DMS153 treated with DMSO at 0.1 percent for 48 hours (cell line): ENCODE data around the gene DAPL1.

ENCODE experiments used
- DNase-seq: peaks from one replicate; lab custom pipeline; 2025; ENCODE audit not compliant: unreplicated experiment; lab: John Stamatoyannopoulos, UW

DAPL1 gene

DNA sequence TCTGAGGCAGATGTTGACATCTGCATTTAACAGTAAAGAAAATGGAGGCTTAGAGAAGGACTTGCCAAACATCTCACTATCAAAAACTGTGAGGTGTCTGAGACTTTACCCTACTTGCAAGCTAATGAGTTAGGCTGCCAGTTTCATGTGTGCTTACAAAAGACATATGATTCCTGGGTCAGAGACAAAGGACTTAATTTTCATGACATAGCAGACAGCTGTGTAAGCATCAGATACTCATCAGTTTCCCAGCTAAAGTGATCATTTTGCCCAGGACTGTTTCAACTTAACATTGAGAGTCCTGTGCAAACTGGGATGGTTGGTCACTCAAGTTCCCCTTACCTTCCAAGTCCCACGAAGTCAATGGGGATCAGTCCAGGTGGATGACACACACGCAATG is 18.9 kb upstream of the DAPL1 start:
- peak; percentile 27 for DNase-seq

DNA sequence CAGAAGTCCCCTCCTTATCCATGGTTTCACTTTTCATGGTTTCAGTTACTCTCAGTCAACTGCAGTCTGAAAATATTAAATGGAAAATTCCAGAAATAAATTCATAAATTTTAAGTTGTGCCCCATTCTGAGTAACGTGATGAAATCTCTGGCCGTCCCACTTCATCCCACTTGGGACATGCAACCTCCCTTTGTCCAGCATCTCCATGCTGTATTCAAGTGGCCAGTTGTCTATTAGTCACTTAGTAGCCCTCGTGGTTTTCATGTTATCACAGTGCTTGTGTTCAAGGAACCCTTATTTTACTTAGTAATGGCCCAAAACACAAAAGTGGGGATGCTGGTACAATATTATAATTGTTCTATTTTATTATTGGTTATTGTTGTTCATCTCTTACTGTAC is 18.0 kb upstream of the DAPL1 start:
- no peak for DNase-seq

DNA sequence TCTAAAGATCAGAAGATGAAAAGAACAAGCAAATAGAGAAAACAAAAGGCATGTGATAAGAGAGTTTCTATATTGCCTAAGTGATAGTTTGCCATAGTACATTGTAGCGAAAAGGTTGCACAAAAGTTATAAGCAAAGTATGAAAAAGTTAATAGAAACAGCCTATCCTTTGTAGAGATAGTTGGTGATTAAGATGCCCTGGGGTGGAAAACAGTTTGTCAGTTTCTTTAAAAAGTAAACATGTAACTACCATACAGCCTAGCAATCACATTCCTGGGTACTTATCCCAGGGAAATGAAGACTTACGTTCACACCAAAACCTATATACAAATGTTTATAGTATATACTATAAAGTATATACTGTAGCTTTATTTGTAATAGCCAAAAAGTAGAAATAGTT is 16.9 kb upstream of the DAPL1 start:
- DNase-seq: no peak

DNA sequence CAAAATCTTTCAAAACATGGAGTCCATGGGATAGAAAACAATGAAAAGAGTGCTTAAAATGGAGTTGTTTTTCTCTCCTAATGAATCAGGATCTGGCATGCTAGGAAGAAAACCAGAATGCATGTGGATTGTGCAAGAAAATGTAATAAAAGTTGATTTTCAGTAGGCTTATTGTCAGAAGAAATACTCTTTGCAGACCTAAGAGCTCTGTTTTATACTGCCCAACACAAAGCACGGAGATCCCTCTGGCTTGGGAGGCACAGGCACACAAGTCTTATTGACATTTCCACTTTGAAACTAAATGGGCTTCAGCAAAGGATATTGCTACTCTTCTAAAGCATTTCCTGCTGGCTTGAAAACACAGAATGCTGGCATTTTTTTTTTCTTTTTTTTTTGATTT is 15.5 kb upstream of the DAPL1 start:
- DNase-seq: no peak

DNA sequence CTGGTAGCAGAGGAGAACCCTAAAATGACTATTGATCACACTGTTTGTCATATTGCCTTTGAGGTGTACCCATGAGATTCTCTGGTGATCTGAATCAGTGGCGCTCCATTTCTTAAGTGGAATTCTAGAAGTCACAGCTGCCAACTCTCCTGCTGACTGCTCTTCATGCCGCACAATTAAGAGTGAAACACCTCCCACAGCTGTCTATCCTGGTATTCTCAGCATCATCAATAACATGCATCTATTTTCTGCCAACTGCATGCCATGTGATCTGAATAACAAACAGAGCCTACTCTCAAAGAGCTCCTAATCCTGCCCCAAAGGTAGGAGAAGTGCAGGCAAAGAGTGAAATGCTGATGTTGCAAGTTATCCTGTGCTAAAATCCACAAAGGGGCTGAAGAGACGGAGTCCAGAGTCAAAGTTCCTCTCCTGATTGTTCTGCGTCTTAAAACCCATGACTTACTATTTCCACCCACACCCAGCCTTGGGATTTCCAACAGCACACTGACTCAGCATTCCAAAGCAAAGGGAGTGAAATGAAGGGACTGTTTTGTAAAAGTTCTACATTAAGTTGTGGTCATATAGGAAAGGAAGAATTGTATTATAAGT is 13.7 kb upstream of the DAPL1 start:
- no peak for DNase-seq

DNA sequence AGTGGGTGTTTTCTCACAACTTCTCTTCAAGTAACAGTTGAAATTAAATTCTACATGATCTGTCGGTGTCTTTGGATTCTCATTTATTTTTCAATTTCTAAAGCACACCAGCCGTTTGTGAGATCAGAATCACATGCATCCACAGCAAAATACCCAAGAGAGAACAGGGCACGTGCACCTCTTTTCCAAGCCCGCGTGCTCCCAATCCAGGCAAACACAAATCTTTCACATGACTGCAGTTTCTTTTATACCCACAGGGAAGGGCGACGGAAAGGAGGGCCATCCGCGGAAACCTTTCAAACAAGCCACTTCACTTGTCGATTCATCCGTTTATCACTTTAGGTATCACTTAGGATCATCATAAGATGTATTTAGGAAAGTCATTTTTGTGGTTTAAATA is 13.0 kb upstream of the DAPL1 start:
- DNase-seq: no peak

DNA sequence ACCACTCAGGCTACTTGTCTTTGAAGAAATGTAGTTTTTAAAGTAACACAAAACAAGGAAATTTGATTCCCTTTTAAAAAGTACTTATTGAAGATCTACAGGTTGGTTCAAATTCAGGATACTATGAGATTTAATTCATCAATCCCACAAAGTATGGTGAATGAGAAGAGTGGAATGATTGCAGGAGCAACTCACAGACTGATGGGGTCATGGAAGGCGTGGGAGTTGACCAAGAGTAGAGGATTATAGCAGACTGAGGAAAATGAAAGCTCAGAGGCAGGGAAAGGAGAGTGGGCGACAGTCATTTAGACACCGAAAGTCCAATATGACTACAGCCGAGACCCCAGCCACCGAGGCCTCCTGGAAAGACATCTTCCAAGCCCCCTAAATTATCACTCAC is 12.5 kb upstream of the DAPL1 start:
- no peak for DNase-seq

DNA sequence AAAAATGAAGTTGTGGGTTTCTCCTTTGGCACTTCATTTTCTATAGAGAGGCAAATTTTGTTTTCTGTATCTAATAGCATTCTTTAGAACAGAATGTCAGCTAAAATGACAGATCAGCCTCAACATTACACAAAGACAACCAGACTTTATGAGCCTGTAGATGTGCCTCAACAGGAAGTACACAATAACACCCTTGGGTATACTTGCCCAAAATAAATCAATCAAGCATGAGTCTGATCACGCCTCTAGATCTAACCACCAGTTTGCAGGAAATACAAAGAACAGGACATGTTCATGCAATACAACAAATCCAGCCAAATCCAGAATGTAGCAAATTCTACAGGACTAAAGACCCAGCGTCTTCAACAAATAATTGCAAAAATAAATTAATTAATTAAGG is 11.2 kb upstream of the DAPL1 start:
- no peak for DNase-seq

DNA sequence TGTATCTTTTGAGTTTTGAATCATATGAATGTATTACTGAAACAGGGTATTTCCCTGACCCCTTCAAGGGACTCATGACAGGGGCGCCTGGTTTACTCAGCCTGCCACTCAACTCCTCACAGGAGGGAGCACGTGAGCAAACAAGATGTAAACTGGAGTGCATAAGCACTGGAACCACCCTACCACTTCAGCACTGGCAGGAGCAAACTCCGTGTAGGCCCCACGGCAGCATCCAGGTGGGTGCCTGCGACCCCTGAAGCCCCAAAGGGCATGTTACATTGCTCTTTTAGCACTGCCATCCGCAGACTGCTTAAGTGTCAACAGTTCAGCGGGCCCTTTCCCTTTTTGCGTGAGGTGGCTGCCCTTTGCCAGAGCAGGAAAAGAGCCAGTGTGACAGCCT is 8.2 kb upstream of the DAPL1 start:
- DNase-seq: peak; percentile 58

DNA sequence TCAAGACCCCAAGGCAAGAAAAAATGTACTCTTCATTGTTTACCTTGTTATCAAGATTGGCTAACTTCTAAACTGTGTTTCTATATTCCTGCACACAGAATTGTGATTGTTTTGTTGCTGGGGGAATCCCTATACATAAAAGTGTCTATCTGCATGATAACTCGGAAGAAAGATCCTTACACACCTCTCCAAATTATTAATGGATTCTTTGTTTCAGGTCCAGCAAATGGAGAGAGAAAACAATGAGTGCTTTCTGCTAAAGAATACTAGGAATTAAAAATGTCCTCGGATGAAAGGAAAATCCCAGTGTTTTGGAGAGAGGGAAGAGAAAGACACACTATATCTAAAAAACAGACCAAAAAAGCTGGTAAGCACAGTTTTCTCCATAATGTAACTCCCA is 6.2 kb upstream of the DAPL1 start:
- no peak for DNase-seq

DNA sequence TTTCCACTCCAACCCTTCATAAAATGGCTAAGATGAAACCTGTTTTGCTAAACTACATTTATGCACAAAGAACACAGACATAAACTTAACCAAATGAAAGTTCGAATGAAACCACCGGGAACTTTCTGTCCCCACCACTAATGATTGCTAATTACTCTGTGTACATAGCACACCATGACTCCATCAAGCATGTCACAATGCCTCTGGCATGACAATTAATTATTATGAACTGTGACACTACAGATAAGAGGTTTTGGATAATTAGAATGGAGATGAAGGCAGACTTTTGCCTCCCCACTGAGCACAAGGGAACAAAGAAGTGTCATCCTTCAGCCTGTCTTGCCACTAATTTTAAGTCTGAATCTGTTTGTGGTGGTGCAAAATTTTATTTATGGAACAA is 1.5 kb downstream of the DAPL1 start:
- DNase-seq: no peak

DNA sequence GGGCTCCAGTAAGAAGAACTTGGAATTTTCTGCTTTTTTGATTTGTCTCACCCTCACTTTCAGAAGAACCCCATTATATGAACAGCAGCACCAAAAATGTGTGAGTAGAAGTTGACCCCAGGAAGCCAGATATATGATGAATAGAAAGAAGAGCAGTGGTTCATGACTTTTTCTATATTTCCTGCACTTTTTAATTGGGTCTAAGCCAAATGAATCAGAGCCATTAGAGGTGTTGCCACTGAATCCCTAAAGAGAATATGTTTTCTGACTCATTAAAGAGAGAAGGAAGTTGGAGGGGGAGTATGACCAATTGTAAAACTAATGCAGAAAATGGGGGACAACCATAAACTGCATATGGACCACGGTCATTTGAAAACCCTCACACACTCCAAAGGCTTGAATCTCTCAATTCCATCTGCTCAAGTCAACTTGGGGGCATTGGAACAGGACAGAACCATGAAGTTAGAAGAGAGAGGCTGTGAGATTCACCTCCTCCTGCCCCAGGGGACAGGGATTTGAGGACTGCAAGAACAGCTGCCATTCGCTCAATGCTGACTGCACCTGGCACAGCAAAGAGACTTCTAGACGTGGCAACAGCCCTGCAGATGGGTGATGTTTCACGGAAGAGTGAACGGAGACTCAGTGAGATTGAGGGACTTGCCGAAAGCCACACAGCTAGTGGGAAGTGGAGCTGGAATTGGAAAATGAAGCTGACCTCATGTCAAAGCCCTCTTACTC is 3.0 kb downstream of the DAPL1 start:
- no peak for DNase-seq

DNA sequence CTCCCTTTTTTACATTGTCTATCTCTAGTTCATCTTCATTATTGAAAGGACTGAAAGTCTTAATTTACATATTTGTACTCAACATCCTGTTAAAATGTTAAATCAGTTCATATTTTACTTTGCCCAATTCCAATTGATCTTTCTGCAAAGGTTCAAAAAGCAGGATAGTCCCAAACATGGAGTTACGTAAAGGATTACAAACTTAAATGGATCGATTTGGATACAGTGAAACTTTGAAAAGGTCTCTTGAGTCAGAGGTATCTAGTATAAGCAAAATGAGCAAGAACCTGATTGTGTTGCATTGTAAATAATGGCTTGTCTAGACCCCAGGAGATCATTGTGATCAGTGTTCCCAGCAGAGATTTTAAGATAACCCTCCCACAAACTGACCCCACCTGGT is 4.1 kb downstream of the DAPL1 start:
- no peak for DNase-seq

DNA sequence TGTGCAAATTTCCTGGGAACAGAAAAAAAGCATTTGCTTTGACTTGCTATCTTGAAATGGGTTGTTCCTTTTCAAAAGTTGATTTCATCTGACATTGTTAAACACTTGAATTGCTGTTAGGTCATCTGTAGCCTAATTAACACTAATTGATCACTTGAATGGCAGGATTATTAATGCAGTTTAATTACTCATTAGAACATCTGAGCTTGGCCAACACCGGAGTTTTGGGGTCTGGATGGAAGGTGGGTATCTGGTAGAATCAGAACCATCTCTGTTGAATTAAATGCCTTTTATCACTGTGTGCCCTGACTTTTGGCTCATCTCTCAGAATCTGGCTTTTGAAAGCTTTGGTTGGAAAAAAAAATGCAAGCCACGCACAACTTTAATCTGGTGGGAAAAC is 8.4 kb downstream of the DAPL1 start:
- no peak for DNase-seq

DNA sequence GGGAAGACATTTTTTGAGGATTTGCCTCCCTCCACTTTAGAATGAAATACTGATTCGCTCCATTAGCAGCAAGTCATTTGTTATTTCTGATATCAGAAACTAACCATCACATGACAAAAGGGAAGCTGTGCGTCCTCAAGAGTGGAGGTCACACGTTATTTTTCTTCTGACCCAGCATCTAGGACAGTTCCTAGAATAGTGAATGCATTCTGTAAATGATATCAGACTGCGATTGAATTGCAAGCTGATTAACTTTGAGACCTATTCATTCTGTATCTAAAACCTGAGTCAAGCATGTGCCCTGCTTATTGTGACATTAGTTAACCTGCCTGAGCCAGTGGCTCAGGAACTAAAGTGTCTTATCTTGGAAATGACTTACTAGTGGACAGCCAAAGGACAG is 10.1 kb downstream of the DAPL1 start:
- no peak for DNase-seq

DNA sequence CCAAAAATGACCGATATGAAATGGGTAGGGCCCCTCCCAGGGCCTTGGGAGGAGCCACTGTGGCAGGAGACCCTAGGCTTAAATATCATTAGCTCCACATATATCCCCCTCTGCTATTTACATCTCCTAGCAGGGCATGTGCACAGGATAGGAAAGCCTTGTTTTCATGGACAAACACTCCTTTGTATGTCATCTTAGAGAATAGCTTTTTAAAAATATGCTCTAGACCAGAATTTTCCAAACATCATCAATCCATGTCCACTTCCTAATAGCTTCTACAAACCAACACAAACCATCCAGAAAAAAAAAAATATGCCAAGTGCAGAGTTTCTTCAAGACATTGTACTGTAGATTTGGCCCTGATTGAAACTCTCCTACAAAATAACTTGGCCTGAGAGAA is 10.8 kb downstream of the DAPL1 start:
- no peak for DNase-seq

DNA sequence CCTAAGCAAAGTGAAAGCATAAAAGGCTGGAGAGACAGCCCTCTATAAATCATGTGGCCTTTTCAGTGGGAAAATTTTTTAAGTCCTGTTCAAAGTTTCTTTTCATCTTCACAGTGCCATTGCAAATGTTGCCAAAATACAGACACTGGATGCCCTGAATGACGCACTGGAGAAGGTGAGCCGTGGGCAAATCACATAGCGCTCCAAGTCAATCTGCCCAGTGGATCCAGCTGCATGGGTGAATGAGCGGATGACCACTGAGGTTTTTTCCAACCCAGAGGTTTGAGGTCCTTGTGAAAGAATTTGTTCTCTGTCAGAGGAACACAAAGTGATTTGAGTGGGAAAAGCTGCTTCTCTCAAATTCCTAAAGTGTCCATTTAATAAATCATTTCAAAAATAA is 11.8 kb downstream of the DAPL1 start:
- DNase-seq: no peak

DNA sequence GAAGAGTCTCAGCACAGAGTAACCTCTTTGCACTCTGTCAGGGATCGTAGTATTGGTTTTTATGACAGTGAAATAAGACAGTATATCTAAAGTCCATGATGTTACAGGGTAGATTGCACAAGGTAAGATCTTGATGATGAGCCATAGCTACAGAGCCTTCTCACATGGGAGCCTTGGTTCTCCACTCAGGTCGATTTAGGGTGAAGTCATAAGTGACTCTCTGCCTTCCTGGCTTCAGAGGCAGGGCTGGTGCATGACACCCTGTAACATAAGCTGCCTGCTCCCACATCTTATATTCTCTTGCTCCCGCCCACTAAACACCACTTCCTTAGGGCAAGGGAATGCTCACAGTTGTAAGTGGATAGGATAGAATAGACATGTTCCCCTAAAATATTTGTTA is 13.3 kb downstream of the DAPL1 start:
- DNase-seq: no peak

DNA sequence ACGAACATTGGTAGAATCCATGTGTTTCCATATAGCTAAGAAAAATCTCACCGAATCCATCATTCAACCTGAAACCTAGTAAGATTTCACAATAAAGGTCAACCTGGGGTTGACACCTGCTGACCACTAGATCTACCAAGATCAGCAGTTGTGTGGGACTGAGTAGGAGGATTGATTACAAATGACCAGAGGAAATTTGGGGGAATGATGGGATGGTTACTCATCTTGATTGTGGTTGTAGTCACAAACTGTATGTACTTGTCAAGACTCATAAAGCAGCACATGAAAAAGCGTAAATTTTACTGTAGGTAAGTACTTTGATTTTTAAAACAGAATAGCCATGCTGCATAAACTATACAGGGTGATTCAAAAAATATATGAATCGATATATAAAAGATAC is 14.7 kb downstream of the DAPL1 start:
- DNase-seq: no peak

DNA sequence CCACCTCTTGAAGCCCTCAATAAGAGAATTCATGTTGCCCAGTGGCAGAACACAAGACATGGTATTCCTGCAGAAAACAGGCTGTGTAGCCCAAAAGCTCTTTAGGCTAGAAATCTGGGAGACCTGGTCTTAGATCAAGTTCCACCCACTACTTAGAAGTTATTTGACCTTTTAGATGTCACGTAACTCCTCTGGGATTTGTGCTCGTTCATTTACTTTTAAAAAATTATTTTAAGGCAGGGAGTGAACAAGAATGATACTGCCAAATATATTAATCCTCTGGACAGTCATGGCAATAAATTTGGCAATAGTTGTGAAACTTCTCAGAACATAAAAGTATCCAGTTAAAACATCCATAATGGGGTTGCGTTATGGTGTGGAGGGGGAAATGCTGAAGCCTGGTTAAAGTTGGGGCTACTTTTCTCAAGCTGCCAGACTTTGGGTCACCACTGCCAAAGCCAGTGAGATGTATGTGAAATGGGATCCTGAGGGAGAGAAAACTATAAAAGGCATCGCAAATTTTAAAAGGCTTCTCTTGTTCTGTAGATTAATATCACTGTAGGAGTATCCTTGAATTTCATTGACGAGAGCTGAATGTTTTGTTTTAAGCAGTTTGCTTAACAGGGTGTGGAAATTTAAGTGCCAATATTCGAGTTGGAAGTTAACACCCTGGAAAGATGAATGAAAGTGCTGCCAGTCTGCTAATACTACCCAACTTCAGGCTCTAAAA is 15.8 kb downstream of the DAPL1 start:
- DNase-seq: no peak

DNA sequence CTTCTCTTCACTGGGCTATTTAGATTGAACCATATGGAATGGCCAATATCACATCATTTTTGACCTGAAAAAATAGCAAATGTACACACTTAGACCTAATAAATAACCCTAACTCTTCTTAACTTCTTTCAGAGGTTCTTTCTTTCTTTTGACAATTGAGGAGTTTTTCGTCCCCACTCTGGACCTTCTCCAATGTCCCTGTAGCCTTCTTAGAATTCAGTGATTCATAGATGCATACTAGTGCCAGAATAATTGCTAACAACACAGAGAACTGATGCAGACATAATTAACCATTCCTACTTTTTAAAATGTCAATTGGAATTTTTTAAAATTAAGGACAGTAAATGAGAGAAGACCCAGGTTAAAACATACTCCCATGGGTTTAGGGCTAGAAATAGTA is 20.0 kb downstream of the DAPL1 start:
- no peak for DNase-seq

DNA sequence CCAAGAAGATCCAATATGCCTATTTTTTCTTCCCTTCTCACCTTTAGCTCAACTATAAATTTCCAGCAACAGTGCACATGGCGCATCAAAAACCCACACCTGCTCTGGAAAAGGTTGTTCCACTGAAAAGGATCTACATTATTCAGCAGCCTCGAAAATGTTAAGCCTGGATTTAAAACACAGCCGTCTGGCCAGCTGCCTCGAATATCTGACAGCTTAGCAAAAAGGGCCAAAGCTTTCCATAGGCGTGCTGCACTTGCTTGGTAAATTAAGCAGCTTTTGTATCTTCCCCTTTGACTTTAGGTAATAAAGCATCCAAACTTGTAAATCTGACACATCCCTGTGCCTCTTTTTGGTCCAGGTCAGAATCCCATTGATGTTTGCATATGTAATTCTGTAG is 20.5 kb downstream of the DAPL1 start:
- no peak for DNase-seq

DNA sequence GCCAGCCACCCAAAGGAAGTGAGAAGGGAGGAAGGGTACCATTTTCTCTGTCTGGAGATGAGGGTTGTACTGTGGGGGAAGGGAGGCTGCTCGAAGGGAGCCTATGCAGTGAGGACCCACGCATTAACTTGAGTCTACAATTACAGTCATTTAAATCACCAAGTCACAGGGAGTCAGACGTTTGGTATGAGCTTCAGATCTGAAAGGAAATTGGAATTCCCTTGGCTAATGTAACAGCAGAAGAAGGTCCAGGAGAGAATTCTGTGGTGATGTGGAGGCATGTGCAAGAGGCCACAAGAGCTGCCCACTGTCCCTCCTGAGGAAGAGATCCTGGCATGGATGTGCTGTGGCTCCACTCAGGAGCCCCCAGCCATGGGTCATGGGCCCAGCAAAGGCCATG is 22.5 kb downstream of the DAPL1 start:
- DNase-seq: no peak
